RWPE1 (cell line): ENCODE measurements around the gene ACTL8.

Experiments used
- CTCF ChIA-PET: fragments of 350-600 bp; sonication (Branson Sonifier 250); formaldehyde crosslinking; extraction: SDS; loops from one replicate; lab custom pipeline; 2021; lab: Yijun Ruan, JAX
- POLR2A ChIA-PET: fragments of 400-600 bp; formaldehyde crosslinking; extraction: SDS; loops from one replicate; lab custom pipeline; 2020; ENCODE audit warnings: antibody characterized with exemption; ENCODE audit not compliant: low non-redundant PET; lab: Yijun Ruan, JAX
- DNase-seq: peaks from one replicate; pipeline ENCODE4 v3.0.0; 2012; ENCODE audit warnings: low spot score
- H3K27ac ChIP-seq: fragments of 450-650 bp; 2 replicates; pipeline ENCODE4 v1.5.1; 2017
- TF ChIP-seq, protein P1 (sequence below): fragments of 450-650 bp; conservative IDR thresholded peaks from 2 replicates; pipeline ENCODE4 v1.5.1; 2017; ENCODE audit warnings: low read depth, mild to moderate bottlenecking

The ACTL8 gene

GRCh38 chr1:17725084-17725719, 29.9 kb upstream of the ACTL8 start:
- TF ChIP-seq, protein P1, sequence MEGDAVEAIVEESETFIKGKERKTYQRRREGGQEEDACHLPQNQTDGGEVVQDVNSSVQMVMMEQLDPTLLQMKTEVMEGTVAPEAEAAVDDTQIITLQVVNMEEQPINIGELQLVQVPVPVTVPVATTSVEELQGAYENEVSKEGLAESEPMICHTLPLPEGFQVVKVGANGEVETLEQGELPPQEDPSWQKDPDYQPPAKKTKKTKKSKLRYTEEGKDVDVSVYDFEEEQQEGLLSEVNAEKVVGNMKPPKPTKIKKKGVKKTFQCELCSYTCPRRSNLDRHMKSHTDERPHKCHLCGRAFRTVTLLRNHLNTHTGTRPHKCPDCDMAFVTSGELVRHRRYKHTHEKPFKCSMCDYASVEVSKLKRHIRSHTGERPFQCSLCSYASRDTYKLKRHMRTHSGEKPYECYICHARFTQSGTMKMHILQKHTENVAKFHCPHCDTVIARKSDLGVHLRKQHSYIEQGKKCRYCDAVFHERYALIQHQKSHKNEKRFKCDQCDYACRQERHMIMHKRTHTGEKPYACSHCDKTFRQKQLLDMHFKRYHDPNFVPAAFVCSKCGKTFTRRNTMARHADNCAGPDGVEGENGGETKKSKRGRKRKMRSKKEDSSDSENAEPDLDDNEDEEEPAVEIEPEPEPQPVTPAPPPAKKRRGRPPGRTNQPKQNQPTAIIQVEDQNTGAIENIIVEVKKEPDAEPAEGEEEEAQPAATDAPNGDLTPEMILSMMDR, result no peak
- ChIA-PET POLR2A (no interaction called here), CTCF (interaction anchor here (0.5 kb wide), 1 partner anchor 12 kb away, joined by 3 read pairs; no protein-coding TSS in a partner anchor)
- no peak overlapping the region for H3K27ac ChIP-seq
- DNase-seq, result peak; percentile 23

- H3K27ac ChIP-seq, result no peak overlapping the region
- POLR2A ChIA-PET, result no interaction called here
- CTCF ChIA-PET, result no interaction called here
- TF ChIP-seq, protein P1, result no peak
- no peak for DNase-seq
Measured at GRCh38 chr1:17725811-17726582, 29.1 kb upstream of the ACTL8 start.

GRCh38 chr1:17728123-17728712, 26.9 kb upstream of the ACTL8 start:
- DNase-seq, result no peak
- H3K27ac ChIP-seq, result no peak overlapping the region
- ChIA-PET CTCF (no interaction called here), POLR2A (no interaction called here)
- TF ChIP-seq, protein P1, result no peak

DNA sequence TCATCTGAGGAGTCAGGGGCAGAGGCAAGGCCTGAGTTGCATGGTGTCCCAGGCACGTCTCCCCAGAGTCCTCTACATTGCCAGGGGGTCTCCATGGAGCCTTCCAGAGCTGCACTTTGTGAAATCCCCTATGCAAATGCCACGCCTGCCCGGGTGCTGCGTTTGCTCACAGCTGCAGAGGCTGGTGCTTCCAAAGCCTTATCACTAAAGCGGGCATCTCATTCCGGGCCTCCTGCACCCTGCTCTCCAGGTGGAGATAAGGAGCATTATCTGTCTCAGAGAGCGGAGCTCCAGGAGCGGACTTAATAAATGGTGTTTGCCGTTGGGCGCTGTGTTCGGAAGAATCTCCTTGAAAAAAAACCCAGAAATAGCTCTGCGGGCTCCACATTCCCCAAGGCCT, 25.9 kb upstream of the ACTL8 start:
- no peak overlapping the region for H3K27ac ChIP-seq

DNA sequence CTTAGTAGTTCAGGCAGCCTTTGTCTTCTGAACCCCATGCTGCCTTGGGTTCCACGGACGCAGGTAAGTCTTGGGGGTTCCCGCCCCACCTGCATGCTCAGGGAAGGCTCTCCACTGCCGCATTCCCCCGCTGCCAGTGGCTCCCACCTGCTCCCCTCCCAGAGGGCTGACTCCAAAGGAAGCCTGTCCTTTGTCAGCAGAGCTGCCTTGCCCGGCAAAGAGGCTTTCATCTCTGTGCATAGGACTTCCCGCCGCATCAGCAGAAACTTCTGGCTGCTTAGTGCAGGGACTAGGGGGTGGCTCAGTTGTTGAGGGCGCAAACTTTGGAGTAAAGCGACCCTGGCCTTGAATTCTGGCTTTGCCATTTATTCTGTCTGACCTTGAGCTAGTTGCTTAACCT, 25.2 kb upstream of the ACTL8 start:
- CTCF ChIA-PET, result no interaction called here
- H3K27ac ChIP-seq, result no peak overlapping the region
- no peak for DNase-seq
- TF ChIP-seq, protein P1, result no peak
- POLR2A ChIA-PET, result no interaction called here

More for the DNA sequence above, 25.9 kb upstream of the ACTL8 start:
- ChIA-PET CTCF (no interaction called here), POLR2A (no interaction called here)
- DNase-seq, result no peak
- TF ChIP-seq, protein P1, result no peak

DNA sequence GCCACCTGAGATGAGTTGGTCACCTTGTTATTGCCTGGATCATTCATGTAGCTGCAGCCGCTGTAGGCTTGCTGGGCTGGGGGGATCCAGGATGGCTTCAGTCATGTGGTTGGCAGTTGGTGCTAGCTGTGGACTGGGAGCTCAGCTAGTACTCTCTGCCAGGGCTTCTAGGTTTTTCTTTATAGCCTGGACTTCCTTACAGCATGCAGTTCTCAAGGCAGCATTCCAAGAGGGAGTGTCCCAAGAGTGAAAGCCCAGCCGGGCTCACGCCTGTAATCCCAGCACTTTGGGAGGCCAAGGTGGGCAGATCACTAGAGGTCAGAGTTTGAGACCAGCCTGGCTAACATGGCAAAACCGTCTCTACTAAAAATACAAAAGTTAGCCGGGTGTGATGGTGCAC, 23.7 kb upstream of the ACTL8 start:
- ChIA-PET POLR2A (no interaction called here), CTCF (no interaction called here)
- TF ChIP-seq, protein P1, result no peak

More for the DNA sequence above, 23.7 kb upstream of the ACTL8 start:
- no peak overlapping the region for H3K27ac ChIP-seq
- DNase-seq, result no peak
